Glutamatergic neuron (in vitro differentiated cells): ENCODE results near the gene AP1M1. TPM values are rescaled to one million over a fixed set of nuclear protein-coding genes. Genes with fewer than 3 reads are reported as not detected.

Source experiments
- DNase-seq: peaks from one replicate; pipeline ENCODE4 v3.0.0; 2022
- H3K27ac Mint-ChIP-seq: one replicate; pipeline ENCODE4 v1.8.0; 2020; ENCODE audit warnings: mild to moderate bottlenecking, mixed read lengths, inconsistent platforms; ENCODE audit not compliant: unreplicated experiment
- H3K27me3 Mint-ChIP-seq: one replicate; pipeline ENCODE4 v1.8.0; 2020; ENCODE audit warnings: mild to moderate bottlenecking, moderate library complexity, mixed read lengths, inconsistent platforms; ENCODE audit not compliant: unreplicated experiment
- H3K36me3 Mint-ChIP-seq: one replicate; pipeline ENCODE4 v1.8.0; 2020; ENCODE audit warnings: mild to moderate bottlenecking, mixed read lengths, inconsistent platforms; ENCODE audit not compliant: unreplicated experiment
- H3K4me1 Mint-ChIP-seq: one replicate; pipeline ENCODE4 v1.8.0; 2020; ENCODE audit warnings: mild to moderate bottlenecking, low read depth, mixed read lengths, inconsistent platforms; ENCODE audit not compliant: unreplicated experiment
- H3K4me3 Mint-ChIP-seq: one replicate; pipeline ENCODE4 v1.8.0; 2020; ENCODE audit warnings: mild to moderate bottlenecking, mixed read lengths, inconsistent platforms; ENCODE audit not compliant: unreplicated experiment
- H3K9me3 Mint-ChIP-seq: one replicate; pipeline ENCODE4 v1.8.0; 2020; ENCODE audit warnings: mild to moderate bottlenecking, moderate library complexity, mixed read lengths, inconsistent platforms; ENCODE audit not compliant: unreplicated experiment
- CTCF ChIP-seq: fragments of 200-600 bp; sonication (generic); IDR thresholded peaks from one replicate; pipeline ENCODE4 v1.5.0; 2021; ENCODE audit not compliant: partially characterized antibody, unreplicated experiment
- total RNA-seq: library from RNA; stranded (reverse); fragmentation: NEBNext Ultra II Directional; extraction: Animal tissue kit (Norgen Biotek cat#: 25700); gene quantifications from one replicate; pipeline ENCODE4 v1.2.1, GENCODE V29; 2021; ENCODE audit not compliant: unreplicated experiment

AP1M1 gene
- total RNA-seq, 1 donor from 2014 or later, result 87.6 TPM

DNA sequence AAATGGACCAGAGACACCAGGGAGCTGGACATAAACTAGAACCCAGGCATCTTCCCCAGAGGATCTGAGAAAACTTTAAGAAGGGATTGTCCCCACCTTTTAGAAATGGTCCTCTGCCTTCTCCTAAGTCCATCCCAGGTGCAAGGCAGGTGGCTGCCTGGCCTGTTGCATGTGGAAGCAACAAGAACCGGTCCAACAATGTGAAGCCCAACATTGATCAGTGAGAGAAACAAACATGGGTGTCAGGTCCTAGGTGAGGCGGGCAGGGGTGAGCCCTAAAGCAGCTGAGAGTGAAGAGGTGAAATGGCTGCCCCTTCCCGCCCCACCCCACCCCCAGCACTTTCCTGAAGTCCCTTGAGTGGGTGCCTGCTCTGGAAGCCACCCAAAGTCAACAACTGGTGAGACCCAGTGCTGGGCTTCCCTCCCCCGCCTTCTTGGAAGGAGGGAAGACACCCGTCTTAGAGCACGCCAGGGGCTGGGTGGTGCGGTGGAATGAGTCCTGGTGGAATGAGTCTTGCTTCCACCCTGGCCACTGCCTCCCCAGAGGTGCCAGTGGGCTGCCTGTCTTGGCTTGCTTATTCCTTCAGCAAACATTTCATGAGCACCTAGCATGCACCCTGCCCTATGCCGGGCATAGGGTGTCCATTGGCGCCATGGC, 1.7 kb downstream of the AP1M1 start:
- Mint-ChIP-seq H3K36me3 (peaks cover 4% of the 10 kb centered on the region), H3K27ac (no peak overlapping the region), H3K4me1 (peaks cover 4% of the 10 kb centered on the region), H3K4me3 (peak overlapping the region; percentile 89), H3K27me3 (peaks cover 6% of the 10 kb centered on the region), H3K9me3 (peaks cover 6% of the 10 kb centered on the region)
- no peak for DNase-seq
- TF ChIP-seq CTCF, result no peak

GRCh38 chr19:16200038-16201010, 2.6 kb downstream of the AP1M1 start:
- Mint-ChIP-seq H3K27ac (no peak overlapping the region), H3K36me3 (peaks cover 4% of the 10 kb centered on the region), H3K9me3 (peaks cover 6% of the 10 kb centered on the region), H3K4me3 (peak overlapping the region; percentile 52), H3K4me1 (peaks cover 4% of the 10 kb centered on the region), H3K27me3 (peaks cover 6% of the 10 kb centered on the region)
- no peak for TF ChIP-seq CTCF
- no peak for DNase-seq

DNA sequence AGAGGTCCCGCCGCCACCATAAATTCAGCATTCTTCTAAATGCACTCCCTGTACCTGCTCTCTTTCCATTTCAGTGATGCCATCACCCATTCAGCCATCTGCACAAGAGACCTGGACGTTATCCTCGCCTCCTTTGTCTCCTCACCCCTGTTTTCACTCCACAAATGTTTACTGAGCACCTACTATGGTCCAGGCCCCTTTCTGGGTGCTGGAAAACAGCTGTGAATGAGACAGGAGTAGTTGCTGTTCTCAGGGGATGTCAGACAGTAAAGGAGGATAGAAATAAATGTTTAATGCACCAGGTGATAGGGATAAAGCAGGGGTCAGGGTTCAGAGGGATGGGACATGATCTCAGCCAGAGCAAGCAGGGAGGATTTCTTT, 3.3 kb downstream of the AP1M1 start:
- no peak for DNase-seq
- Mint-ChIP-seq H3K9me3 (peaks cover 6% of the 10 kb centered on the region), H3K4me1 (peaks cover 4% of the 10 kb centered on the region), H3K36me3 (peaks cover 4% of the 10 kb centered on the region), H3K27me3 (peaks cover 6% of the 10 kb centered on the region), H3K27ac (no peak overlapping the region), H3K4me3 (no peak overlapping the region)
- no peak for TF ChIP-seq CTCF

DNA sequence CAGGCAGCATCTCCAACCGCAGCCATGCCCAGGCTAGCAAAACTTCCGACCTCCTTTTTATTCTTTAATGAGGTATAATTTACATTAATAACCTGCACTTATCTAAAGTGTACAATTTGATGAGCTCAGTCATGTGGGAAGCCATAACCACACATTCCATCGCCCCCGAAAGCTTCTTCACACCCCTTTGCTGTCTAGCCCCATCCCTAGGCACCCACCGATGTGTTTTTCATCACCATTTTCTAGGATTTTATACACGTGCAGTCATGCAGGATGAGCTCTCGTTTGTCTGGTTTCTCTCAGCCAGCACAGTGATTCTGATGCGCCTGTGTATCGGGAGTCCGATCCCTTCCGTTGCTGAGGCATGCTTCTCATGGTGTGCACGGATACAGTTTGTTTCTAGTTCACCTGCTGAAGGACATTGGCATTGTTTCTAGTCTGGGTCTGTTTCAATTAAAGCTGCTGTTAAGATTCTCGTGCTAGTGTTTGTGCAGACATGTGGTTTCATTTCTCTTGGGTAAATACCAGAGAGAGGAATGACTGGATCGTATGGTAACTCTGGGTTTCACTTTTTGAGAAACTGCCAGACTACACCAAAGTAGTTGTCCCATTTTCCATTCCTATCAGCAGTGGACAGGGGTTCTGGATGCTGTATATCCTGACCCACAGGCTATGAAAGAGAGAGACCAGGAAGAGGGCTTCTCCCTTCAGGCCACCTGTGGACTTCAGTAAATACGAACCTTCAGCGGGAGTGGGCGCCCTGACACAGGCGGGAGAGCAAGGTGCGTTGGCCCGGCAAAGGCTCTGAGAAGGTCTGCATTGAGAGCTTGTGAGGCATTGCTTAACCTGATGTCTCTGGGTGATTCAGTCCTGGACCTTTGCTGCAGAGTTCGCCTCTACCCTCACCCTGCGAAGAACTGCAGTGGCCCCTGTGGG, 4.9 kb downstream of the AP1M1 start:
- Mint-ChIP-seq H3K4me3 (no peak overlapping the region), H3K4me1 (peaks cover 2% of the 10 kb centered on the region), H3K36me3 (peaks cover 4% of the 10 kb centered on the region), H3K9me3 (peaks cover 10% of the 10 kb centered on the region), H3K27me3 (peaks cover 4% of the 10 kb centered on the region), H3K27ac (no peak overlapping the region)
- no peak for DNase-seq
- TF ChIP-seq CTCF, result no peak
